ENCODE data around the gene ZBTB46.

Gene ZBTB46

GRCh38 chr20:63694584-63695423 is 136.3 kb downstream of the ZBTB46 start:
- no peak for DNase-seq (ENCODE audit: low read depth, low spot score)
- H3K4me3 ChIP-seq (ENCODE audit: low read length): no peak overlapping the region

GRCh38 chr20:63693733-63694583 is 137.1 kb downstream of the ZBTB46 start:
- no peak overlapping the region for H3K4me3 ChIP-seq (ENCODE audit: low read length)
- no peak for DNase-seq (ENCODE audit: low read depth, low spot score)
